Measurements from ENCODE around the gene KIF11. TPM values are rescaled to one million over a fixed set of nuclear protein-coding genes. Genes with fewer than 3 reads are reported as not detected.

KIF11 gene
- total and polyA plus RNA-seq, 2 donors = 0.82 to 26.6 TPM

DNA sequence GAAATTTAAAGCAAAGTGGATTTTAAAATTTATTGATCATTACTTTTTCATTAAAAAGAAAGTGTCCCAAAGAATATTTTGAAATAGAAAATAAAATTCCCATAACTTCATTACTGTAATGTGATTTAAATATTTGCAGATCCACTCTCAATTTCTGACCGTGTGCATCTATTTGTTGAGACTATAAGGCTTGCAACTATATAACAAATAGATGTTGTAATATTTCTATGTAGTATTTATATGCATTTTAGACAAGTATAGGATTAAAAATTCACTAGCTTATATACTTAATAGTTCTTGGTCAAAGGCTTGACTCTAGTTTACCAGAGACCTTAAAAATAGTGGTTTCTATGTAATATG is 100.6 kb downstream of the KIF11 start:
- Histone ChIP-seq H3K27ac (ENCODE audit: low read depth) (no peak overlapping the region), H3K4me1 (ENCODE audit: insufficient read depth) (peaks cover 3% of the 10 kb centered on the region), H3K36me3 (ENCODE audit: insufficient read depth) (peaks cover 2% of the 10 kb centered on the region), H3K4me3 (ENCODE audit: low read depth, low read length) (no peak overlapping the region)
- 68% methylated on average over 1 of the region's 1 CpG for WGBS
- no peak for DNase-seq (ENCODE audit: extremely low spot score)

GRCh38 chr10:92695679-92696605 is 103.0 kb downstream of the KIF11 start:
- no peak for DNase-seq (ENCODE audit: extremely low spot score)
- 37% methylated on average over 61 of the region's 61 CpGs for WGBS
- Histone ChIP-seq H3K4me1 (ENCODE audit: insufficient read depth) (peaks cover 2% of the 10 kb centered on the region), H3K27ac (ENCODE audit: low read depth) (no peak overlapping the region), H3K36me3 (ENCODE audit: insufficient read depth) (peaks cover 2% of the 10 kb centered on the region), H3K4me3 (ENCODE audit: low read depth, low read length) (no peak overlapping the region)

GRCh38 chr10:92696606-92697383 is 103.9 kb downstream of the KIF11 start:
- DNase-seq (ENCODE audit: extremely low spot score) = no peak
- 84% methylated on average over 7 of the region's 7 CpGs for WGBS
- peaks cover 2% of the 10 kb centered on the region for H3K4me1 ChIP-seq (ENCODE audit: insufficient read depth)
- no peak overlapping the region for H3K4me3 ChIP-seq (ENCODE audit: low read depth, low read length)
- H3K36me3 ChIP-seq (ENCODE audit: insufficient read depth) = peaks cover 2% of the 10 kb centered on the region
- H3K27ac ChIP-seq (ENCODE audit: low read depth) = no peak overlapping the region

DNA sequence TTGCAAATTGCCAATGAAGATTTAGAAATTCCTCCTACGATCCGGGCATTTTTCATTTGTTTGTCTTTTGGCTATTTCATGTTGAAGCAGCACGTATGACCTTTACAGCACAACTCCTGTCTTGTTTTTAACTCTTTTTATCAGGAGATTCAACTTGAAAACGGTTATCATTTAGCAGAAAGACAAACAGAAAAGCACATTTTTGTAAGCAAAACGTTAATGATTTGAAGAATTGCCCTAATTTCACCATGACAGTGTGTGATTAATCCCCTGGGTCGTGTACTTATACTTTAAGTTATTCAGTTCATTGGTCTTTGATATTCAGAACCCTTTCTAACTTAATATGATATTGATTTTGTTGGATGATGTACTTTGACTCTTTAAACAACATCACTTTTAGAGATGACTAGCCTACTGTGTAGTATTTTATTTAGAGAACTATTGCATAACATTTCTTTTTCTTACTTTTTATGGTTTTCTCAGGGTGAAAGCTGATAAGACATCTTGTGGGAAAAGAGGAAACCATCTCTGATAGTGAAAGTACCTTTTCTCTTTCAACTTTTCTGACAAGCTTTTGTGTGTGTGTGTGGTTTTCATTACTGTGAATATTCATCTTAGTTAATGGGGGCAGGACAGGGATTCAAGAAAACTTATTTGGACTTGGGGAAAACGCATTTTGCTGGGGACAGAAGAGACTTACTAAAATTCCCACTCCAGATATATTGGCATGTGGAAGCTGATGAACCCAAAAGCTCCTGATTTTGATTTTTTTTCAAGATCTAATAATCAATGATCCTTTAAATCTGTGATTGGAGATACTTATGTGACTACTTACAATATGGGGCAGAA is 105.0 kb downstream of the KIF11 start:
- H3K36me3 ChIP-seq (ENCODE audit: insufficient read depth) = no peaks in the 10 kb centered on the region
- peaks cover 2% of the 10 kb centered on the region for H3K4me1 ChIP-seq (ENCODE audit: insufficient read depth)
- no peak for DNase-seq (ENCODE audit: extremely low spot score)
- WGBS = 57% methylated on average over 7 of the region's 7 CpGs
- no peak overlapping the region for H3K27ac ChIP-seq (ENCODE audit: low read depth)
- H3K4me3 ChIP-seq (ENCODE audit: low read depth, low read length) = no peak overlapping the region

GRCh38 chr10:92699193-92699517 is 106.2 kb downstream of the KIF11 start:
- Histone ChIP-seq H3K4me3 (ENCODE audit: low read depth, low read length) (peak overlapping the region; percentile 17), H3K36me3 (ENCODE audit: insufficient read depth) (no peaks in the 10 kb centered on the region), H3K4me1 (ENCODE audit: insufficient read depth) (peaks cover 2% of the 10 kb centered on the region), H3K27ac (ENCODE audit: low read depth) (no peak overlapping the region)
- 11% methylated on average over 3 of the region's 3 CpGs for WGBS
- no peak for DNase-seq (ENCODE audit: extremely low spot score)

DNA sequence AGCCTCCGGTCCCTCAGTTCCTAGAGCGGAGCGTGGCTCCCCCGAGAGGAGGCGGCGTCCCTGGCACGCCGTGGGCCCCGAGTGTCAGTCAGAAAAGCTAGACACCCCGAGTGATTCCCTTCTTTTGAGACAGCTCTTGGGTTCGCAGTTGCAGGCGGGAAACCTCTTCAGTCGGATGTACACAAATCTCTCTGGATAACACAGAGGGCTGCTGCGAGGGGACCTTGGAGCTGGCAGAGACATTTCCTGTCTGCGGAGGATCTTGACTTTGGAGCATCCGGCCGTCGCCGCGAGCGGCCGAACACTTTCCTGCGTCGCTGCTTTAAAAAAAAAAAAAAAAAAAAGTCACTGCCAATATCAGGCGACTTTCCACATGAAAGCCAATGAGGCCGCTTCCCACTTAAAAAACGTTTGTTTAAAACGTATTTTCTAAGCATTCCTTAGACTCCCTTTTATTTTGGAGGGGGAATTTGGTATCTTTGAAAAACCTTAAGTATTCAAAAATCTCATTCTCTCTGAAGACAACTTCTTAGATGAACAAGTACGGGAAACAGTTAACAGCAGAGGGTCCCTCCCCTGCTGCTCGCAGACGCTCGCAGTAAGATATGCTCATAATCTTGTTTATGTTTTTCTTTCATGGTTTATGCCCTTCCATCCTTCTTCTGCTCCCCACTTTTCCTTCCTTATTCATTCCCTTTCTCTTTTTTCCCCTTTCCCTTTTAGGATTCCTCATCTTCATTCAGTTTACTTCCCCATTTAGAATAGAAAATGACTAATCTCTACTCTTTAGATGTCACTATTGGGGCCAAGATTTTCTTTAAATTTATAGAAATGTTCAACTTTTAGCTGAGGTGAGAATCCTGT is 106.8 kb downstream of the KIF11 start:
- Histone ChIP-seq H3K27ac (ENCODE audit: low read depth) (no peak overlapping the region), H3K4me3 (ENCODE audit: low read depth, low read length) (peak overlapping the region; percentile 17), H3K36me3 (ENCODE audit: insufficient read depth) (no peaks in the 10 kb centered on the region), H3K4me1 (ENCODE audit: insufficient read depth) (peaks cover 2% of the 10 kb centered on the region)
- 1% methylated on average over 32 of the region's 32 CpGs for WGBS
- DNase-seq (ENCODE audit: extremely low spot score) = no peak

GRCh38 chr10:92702301-92702916 is 109.5 kb downstream of the KIF11 start:
- H3K27ac ChIP-seq (ENCODE audit: low read depth) = no peak overlapping the region
- H3K36me3 ChIP-seq (ENCODE audit: insufficient read depth) = no peaks in the 10 kb centered on the region
- H3K4me3 ChIP-seq (ENCODE audit: low read depth, low read length) = no peak overlapping the region
- H3K4me1 ChIP-seq (ENCODE audit: insufficient read depth) = no peaks in the 10 kb centered on the region
- DNase-seq (ENCODE audit: extremely low spot score) = no peak
- 77% methylated on average over 4 of the region's 4 CpGs for WGBS

Small RNAs within 50 kb of the gene (small RNA-seq; reads per million reads assigned to genes)
- gene RN7SL644P = not detected

Other genes starting within 250 kb of the KIF11 start
- 40.1 TPM for gene IDE, start 19.0 kb upstream of the KIF11 start, total RNA-seq
- 14.1 TPM for gene IDE, start 19.0 kb upstream of the KIF11 start, polyA plus RNA-seq
- gene HHEX, start 96.8 kb downstream of the KIF11 start, total RNA-seq = 6.7 TPM
- gene HHEX, start 96.8 kb downstream of the KIF11 start, polyA plus RNA-seq = 15.3 TPM

Data from urinary bladder (tissue), 4 donors.